ENCODE results near the gene EZH1.

The EZH1 gene

DNA sequence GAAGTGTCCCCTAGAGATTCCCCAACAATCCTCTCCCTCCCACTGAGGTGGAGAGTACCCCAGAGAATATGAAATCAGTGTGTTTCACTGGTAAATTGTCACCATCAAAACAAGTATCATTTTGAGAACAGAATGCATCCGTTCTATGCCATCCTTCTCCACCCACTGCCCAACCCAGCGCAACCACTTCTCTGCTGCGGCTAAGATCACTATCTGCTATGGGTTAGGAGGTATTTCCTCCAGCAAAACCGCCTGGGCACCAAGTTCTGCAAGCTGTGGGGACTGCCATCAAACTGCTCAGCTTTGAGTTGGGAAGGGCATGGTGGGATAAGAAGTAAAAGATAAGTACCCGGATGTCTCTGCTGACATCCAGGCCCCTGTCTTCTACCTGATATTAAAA, 38.1 kb downstream of the EZH1 start:
- DNase-seq: no peak

DNA sequence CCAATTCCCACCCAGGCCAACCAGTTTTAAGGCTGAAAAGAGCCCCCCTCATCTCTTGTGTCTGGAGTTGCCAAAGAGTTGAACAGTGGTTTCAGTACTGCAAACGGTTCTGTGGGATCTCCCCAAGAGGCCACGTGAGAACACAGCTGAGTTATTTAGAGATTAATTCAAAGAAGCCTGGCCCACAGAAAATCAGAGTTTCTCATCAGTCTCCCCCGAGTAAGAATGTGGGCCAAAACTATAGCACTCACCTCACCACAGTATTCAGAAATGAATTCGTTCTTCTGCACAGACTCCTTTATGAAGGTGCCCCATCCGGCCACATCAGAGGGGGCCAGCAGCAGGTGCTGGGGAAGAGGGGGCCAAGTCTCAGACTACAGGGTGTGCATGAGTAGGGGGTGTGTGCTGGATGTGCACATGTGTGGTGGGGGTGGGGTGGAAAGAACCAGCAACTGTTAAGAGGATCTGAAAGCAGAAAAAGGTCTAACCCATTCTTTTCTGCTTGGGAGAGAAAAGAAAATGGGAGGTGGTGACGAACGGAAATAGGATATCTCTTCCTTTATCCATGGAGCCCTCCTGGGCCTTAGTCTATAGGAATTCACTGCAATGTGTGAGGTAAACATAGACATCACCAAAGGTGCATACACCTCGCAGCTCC, 39.9 kb downstream of the EZH1 start:
- DNase-seq: no peak

GRCh38 chr17:42704490-42704836, 40.4 kb downstream of the EZH1 start:
- DNase-seq: no peak

- no peak for DNase-seq
These were observed 42.4 kb downstream of the EZH1 start for GRCh38 chr17:42702446-42702845.

DNA sequence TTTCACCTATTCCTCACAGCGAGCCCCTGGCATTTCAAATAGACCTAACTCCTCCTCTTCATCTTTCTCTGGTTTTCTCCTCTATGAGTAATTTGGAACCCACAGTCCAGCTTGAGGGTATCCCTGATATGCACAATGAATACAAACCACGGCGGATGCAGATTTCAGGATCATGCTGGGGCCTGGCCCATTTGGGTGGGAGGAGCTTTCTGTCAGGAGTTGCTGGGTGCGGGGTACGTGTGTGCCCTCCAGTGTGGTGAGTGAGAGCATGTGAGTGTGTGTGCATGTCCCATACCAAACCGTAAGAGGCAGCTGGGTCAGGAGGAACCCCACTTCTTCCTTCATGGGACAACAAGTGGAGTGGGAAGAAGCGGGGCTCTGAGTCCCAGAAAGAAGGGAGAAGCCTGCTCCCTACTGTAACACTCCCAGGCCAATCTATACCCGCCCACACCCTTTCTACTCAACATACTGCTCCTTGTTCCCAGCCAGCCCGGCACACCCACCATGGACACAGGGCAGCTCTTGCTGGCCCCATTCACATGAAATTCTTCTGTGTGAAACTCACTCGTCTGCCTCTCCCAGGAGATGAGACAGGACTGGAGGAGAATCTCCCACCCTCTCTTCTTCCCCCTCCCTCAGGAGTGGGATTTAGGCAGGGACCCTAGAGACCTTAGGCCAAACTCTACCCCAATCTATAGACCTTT, 44.1 kb downstream of the EZH1 start:
- no peak for DNase-seq

GRCh38 chr17:42699415-42699740, 45.5 kb downstream of the EZH1 start:
- no peak for DNase-seq

GRCh38 chr17:42698736-42699414, 46.0 kb downstream of the EZH1 start:
- DNase-seq: no peak

DNA sequence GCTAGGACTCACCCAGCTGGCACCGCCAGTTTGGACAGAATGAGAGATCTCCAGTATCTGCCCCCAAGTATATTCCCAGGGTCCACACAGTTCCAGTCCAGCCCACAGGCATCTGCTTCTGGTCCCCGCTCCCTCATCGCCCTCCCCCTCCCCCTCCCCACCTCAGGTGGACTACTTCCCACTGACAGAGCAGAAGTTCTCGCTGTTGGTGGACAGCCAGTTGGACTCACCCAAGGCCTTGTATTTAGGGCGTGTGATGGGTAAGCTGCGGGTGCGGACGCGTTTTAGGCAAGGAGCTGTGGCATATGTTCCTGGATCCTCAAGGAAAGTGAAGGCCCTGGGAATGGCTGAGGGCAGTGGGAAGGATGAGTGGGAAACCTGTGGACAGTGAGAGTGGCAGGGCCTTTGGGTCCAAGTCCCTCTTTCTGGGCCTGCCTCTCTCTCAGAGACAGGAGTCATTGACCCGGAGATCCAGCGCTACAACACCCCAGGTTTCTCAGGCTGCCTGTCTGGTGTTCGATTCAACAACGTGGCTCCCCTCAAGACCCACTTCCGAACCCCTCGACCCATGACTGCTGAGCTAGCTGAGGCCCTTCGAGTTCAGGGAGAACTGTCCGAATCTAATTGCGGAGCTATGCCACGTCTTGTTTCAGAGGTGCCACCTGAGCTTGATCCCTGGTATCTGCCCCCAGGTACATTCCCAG, 47.6 kb downstream of the EZH1 start:
- DNase-seq: no peak

DNA sequence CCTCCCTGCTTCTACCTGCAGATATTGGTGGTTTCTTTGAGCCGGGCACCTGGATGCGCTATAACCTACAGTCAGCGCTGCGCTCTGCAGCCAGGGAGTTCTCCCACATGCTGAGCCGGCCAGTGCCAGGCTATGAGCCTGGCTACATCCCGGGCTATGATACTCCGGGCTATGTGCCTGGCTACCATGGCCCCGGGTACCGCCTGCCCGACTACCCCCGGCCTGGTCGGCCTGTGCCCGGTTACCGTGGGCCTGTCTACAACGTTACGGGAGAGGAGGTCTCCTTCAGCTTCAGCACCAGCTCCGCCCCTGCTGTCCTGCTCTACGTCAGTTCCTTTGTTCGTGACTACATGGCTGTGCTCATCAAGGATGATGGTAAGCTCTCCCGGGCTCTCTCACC, 49.3 kb downstream of the EZH1 start:
- no peak for DNase-seq

DNA sequence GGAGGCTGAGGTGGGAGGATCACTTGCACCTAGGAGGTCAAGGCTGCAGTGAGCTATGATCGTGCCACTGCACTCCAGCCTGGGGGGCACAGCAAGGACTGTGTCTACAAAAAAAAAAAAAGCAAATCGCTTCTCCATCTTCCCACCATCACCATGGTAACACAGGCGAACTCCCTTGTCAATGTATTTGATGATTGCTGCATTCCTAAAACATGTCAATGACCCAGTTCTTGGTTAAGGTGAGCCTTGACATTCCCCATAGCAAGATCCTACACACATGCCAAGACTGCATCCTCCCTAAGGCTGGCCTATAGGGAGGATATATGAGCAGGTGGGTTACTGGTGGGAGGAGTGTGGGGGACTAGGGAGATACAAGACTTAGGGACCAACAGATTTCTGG, 50.3 kb downstream of the EZH1 start:
- DNase-seq: no peak

DNA sequence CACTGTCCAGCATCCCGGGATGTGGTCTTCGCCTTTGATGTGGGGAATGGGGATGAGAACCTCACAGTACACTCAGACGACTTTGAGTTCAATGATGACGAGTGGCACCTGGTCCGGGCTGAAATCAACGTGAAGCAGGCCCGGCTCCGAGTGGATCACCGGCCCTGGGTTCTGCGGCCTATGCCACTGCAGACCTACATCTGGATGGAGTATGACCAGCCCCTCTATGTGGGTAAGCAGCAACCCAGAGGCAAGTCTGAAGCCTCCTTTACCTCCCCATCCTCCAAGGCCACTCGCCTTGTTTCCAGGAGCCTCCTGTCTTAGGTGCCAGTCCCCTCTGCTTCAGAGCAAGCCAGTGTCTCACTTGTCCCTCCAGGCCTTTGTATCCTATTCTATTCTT, 52.4 kb downstream of the EZH1 start:
- DNase-seq: no peak

DNA sequence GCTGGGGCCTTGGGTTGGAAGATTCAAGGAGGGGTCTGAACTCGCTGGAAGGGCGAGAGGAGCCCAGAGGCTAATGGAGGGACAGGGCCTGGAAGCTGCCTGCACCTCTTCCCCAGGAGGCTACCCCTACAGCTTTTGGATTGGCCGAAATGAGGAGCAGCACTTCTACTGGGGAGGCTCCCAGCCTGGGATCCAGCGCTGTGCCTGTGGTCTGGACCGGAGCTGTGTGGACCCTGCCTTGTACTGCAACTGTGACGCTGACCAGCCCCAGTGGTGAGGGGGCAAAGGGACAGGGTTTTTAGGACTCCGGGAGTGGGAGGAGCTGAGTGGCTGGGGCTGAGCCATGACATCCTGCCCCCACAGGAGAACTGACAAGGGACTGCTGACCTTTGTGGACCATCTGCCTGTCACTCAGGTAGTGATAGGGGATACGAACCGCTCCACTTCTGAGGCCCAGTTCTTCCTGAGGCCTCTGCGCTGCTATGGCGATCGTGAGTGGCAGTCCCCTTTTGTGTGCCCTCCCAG, 53.8 kb downstream of the EZH1 start:
- no peak for DNase-seq

DNA sequence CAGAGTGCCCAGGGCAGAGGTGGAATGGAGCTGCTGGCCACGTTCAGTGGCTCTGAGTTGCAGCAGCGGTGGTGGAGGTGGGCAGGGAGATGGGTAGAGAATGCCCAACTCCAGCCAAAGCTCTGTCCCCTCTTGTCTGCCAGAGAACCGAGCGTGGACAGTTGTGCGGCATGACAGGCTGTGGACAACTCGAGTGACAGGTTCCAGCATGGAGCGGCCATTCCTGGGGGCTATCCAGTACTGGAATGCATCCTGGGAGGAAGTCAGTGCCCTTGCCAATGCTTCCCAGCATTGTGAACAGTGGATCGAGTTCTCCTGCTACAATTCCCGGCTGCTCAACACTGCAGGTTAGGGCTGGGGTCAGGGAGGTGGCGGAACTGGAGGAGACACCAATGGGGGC, 54.2 kb downstream of the EZH1 start:
- no peak for DNase-seq

DNA sequence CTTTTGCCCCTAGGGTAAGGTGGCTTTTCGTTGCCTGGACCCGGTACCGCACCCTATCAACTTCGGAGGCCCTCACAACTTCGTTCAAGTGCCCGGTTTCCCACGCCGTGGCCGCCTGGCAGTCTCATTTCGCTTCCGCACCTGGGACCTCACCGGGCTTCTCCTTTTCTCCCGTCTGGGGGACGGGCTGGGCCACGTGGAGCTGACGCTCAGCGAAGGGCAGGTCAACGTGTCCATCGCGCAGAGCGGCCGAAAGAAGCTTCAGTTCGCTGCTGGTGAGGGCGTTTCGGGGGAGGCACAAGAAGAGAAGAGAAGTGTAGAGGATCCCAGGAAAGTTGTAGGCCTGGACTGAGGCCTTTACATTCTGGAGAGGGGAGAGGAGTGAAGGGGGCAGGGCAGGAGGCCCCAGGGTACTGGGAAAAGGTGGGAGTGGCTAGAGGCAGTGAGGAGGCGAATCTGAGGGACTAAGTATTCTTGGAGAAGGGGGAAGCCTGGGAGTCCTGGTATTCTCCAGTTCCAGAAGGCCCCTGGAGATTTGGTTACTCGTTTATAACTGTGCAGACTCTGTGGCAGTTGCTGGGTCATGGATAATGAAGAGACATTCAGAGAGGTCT, 57.0 kb downstream of the EZH1 start:
- no peak for DNase-seq

DNA sequence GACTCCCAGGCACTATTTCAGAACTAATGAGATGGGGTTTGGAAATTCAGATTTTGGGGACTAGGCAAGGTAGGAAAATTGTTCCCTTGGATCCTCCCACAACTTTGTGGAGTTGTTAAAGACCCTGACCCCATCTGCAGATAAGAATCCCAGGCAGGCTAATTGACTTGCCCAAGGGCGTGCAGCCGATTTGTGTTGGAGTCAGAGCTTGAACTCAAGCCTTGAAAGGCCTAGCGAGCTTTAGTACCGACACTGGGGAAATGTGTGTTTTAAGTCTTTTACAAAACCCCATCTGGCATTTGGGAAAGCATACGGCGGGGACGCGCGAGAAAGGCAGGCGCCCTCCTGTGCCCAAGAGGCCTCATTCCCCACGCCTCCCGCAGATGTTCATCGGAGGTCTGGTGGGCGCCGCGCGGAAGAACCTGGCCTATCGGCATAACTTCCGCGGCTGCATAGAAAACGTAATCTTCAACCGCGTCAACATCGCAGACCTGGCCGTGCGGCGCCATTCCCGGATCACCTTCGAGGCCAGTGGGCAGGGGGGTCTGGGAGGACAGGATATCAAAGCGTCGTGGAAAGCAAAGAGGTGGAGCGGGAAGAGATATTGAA, 58.2 kb downstream of the EZH1 start:
- no peak for DNase-seq

DNA sequence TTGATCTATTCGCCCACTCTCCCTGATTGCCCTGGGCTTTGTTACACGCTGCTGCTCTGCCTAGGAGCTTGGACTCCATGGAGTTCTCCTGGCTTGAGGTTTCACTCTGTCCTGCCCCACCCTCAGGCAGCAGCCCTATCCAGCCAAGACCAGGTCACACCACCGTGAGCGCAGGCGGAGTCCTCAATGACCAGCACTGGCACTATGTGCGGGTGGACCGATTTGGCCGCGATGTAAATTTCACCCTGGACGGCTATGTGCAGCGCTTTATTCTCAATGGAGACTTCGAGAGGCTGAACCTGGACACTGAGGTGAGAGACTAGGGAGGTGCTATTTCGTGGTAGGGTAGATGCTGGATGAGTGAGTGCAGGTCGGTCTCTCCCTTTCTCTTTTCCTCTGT, 59.0 kb downstream of the EZH1 start:
- no peak for DNase-seq

- no peak for DNase-seq
These were observed 59.8 kb downstream of the EZH1 start for GRCh38 chr17:42684929-42685556.

- DNase-seq: no peak
These were observed 61.3 kb downstream of the EZH1 start for GRCh38 chr17:42683407-42684034.

DNA sequence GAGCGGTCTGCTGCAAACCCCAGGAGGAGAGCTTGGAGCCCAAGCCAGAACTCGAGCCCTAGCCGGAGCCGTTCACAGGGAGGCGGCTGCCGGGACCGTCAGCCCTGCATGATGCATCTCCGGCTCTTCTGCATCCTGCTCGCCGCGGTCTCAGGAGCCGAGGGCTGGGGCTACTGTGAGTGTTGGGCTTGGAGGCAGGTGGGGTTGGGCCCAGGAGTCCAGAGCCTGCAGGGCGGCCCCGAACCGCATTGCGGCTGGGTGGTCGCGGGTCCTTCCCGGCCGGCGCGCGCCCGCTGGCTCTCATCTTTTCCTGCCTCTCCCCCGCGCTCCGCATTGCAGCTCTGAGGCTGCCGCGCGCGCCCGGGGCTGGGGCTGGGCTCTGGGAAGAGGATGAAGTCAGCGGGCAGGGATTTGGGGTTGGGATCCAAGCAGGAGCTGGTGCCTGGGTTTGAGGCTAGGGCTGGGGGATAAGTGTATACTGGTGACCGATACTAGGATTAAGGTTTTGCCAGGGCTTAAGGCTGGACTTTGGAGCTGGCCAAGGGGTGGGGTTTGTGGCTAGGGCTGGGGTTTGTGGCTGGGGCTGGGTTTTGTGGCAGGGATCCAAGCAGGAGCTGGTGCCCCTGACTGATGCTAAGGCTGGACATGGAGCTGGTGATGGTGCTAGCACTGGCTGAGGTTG, 62.0 kb downstream of the EZH1 start:
- no peak for DNase-seq

- no peak for DNase-seq
These were observed 62.7 kb downstream of the EZH1 start, which contains the start of gene CNTNAP1 for GRCh38 chr17:42681976-42682721. Gene CNTNAP1, plus strand, starts transcription at chr17:42682531. Its CDS starts 299 bp downstream, at chr17:42682830.

Data from NCI-H1436 treated with DMSO at 0.1 percent for 48 hours (cell line).